GM18951 (cell line): ENCODE results near the gene EXOC3L4.

Experiments
- POLR2A ChIP-seq: IDR thresholded peaks from 4 replicates; pipeline ENCODE4 v1.6.1; 2011; ENCODE audit warnings: mild to moderate bottlenecking; ENCODE audit not compliant: insufficient read length, insufficient read depth; ENCODE audit errors: extremely low read depth
- in situ Hi-C: fragments of 300-500 bp; cut with MboI; formaldehyde crosslinking; loops from one replicate; pipeline ENCODE4 v1.12.0; 2022; ENCODE audit warnings: low sequenced_read_pairs, mixed read lengths, inconsistent platforms; ENCODE audit not compliant: unreplicated experiment

Gene EXOC3L4

DNA sequence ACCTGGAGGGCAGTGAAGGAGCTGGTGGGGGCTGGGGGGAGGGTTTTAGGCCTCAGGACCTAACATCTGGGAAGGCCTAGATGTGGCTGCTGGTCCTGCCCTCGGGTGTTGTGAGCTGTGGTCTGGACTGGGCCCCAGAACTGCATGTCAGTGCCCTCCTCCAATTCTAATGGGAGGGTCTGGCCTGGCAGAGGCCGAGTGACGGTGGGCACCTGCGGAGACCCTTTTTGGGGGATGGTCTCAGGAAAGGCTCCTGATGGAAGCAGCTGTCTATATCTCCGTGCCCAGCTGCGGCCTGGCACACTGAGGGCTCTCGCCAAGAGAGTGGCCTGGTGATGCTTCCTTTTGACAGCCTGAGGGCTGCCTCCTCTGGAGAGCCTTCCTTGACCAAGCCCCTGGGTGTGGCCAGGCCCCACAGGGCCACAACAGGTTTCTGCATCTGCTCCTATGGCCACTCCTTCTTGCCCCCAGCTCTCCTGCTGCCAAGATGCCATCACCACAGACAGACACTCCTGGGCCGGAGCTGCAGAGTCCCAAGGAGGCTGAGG is 5.3 kb downstream of the EXOC3L4 start:
- in situ Hi-C loops, result no loop called here
- TF ChIP-seq POLR2A, result no peak

DNA sequence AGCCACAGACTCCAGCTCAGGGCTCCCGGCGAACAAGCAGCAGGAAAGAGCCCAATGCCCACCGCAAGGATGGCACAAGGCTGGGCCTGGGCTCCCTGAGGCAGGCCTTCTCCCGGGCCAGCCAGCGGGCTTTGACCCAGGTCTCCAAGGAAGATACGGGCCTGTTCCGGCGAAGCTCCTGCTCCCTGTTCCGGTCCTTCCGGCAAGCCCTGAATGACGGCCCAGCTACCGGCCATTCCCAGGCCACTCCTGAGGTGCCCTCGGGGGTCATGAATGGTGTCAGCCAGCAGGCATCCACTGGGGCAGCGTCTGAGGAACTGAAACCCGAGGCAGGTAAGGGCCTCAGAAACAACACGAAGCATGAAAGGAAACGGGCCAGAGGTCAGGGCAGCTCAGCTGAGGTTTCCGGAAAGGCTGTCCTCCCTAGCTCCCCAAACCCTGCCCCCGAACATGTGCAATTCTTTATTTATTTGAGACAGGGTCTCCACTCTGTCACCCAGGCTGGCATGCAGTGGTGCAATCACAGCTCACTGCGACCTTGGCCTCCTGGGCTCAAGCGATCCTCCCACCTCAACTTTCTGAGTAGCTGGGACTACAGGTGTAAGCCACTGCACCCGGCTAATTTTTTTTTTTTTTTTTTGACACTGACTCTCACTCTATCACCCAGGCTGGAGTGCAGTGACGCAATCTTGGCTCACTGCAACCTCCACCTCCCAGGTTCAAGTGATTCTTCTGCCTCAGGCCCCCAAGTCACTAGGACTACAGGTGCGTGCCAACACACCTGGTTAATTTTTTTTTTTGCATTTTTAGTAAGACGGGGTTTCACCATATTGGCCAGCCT is 6.0 kb downstream of the EXOC3L4 start:
- in situ Hi-C loops, result no loop called here
- no peak for TF ChIP-seq POLR2A

DNA sequence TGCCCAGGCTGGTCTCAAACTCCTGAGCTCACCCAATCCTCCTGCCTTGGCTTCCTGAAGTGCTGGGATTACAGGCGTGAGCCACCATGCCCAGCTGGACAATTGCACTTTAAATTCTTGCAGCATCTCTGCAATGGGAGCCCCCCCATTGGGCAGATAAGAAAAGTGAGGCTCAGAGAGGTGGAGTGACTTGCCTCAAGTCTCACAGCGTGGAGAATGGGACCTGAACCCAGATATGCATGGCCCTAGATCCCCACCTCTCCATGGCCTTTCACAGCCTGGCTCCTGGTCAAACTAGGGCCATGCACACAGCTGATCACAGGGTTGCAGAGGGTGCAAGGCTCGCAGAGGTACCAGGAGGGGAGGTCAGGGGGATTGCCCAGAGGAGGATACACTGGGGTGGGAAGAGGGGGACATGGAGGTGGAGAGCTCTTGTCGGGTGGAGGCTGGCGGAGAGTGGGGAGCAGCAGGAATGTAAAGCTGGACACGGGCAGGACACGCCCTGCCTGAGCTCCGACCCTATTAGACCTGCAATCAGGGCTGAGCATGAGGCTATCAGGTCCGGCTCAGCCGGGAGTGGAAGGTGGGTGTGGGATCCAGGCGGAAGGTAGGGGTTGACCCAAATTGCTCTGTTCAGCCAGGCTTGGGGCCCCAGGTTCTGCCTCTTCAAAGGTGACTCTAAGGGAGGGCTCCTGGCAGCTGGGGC is 6.9 kb downstream of the EXOC3L4 start:
- in situ Hi-C loops, result no loop called here
- TF ChIP-seq POLR2A, result no peak

DNA sequence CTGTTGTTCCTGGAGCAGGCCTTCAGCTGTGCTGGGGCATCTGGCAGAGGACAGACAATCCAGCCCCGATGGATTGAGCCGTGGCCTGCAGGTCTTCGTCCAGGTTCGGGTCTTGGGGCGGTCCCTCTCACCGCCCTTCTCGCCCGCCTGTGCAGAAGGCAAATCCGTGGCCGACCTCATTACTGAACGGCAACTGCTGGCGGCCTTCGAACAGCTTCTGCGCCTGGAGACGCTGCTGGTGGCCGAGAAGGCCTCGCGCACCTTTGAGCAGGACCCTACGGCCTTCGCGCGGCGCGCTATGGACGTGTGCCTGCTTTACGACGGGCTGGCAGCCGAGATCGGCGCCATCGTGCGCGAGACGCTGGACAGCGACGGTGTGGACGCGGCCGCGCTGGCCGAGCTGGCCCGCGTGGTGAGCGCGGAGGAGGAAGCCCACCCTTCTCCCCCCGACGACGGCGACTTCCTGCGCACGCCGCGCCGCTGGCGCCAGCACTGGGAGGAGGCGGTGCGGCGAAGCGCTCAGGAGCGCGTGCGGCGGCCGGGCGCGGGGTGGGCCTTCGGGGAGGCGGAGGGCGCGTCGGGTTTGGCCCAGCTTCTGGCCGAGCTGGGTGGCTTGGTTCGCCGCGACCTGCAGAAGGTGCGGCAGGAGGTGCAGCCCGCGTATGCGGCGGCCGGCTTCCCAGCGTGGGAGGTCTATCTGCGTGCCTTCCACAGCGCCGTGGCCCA is 7.6 kb downstream of the EXOC3L4 start:
- in situ Hi-C loops, result no loop called here
- TF ChIP-seq POLR2A, result no peak

DNA sequence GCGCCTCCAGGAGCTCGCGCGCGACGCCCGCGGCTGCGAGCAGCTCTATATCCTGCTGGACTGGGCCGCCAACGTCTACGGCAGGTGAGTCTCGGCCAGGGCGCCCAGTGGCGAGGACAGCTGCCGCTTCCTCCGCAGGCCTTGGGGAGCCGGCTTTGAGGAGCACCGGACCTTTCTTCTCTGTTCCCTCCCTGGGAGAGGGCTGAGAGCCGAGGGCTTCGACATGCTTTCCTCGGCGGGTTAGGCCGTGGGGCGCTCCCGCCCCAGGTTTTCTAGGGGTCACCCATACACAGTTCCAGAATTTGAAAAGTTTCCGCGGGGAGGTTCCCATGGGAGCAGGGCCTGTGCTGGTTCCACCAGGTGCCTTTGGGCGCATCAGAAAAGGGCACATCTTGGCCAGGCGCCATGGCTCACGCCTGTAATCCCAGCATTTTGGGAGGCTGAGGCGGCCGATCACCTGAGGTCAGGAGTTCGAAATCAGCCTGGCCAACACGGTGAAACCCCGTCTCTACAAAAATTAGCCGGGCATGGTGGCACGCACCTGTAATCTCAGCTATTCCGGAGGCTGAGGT is 8.2 kb downstream of the EXOC3L4 start:
- in situ Hi-C loops, result no loop called here
- no peak for TF ChIP-seq POLR2A

DNA sequence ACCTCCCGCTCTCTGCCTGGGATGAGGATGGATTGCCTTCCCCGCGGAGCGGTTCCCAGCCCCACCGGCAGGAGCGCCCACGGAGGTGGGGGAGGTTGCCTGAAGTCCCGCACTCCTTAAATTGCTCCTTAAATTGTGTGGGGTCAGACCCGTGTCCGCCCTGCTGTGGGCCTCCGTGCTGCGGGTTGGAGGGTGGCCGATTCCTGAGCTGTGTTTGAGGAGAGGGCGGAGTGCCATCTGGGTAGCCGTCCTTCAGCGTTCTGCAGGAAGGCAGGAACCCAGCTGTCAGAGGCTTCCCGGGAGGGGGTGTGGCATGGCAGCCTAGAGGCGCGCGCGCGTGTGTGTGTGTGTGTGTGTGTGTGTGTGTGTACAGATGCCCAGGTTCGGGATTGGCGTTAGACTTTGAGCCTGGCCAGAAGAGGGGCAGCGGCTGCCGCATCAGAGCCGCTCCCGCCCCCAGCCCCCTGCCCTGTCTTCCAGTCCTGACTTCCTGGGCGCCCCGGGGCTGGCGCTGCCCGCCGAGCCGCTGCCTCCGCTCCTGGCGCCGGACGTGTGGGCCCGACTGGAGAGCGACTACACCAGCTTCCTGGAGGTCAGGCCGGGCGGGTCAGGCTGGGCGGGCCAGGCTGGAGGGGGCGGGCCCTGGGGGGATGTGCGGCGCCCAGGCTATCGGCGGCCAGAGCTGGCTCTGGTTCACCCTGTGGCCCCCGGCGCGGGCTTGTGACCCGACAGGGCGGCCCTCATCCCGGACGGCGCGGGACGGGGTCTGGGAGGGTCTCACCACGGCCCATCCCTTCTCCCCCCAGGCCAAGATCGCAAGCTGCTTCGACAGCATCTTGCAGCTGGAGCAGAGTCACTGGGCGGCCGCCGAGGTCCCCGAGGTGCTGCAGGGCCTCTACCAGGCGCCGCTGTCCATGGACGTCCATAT is 9.2 kb downstream of the EXOC3L4 start:
- TF ChIP-seq POLR2A, result no peak
- in situ Hi-C loops, result no loop called here

DNA sequence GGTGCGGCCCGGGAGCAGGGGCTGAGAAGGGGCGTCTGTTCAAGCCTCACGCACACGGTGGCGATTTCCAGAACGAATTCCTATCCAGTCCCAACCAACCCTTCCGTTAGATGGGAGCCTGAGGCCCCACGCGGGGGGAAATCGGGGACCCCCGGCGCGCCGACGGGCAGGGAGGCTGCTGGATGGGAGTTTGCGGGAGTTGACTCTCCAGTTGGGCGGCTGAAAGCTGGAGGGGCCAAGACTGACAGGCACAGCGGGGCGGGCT is 9.8 kb downstream of the EXOC3L4 start:
- no peak for TF ChIP-seq POLR2A
- in situ Hi-C loops, result no loop called here

DNA sequence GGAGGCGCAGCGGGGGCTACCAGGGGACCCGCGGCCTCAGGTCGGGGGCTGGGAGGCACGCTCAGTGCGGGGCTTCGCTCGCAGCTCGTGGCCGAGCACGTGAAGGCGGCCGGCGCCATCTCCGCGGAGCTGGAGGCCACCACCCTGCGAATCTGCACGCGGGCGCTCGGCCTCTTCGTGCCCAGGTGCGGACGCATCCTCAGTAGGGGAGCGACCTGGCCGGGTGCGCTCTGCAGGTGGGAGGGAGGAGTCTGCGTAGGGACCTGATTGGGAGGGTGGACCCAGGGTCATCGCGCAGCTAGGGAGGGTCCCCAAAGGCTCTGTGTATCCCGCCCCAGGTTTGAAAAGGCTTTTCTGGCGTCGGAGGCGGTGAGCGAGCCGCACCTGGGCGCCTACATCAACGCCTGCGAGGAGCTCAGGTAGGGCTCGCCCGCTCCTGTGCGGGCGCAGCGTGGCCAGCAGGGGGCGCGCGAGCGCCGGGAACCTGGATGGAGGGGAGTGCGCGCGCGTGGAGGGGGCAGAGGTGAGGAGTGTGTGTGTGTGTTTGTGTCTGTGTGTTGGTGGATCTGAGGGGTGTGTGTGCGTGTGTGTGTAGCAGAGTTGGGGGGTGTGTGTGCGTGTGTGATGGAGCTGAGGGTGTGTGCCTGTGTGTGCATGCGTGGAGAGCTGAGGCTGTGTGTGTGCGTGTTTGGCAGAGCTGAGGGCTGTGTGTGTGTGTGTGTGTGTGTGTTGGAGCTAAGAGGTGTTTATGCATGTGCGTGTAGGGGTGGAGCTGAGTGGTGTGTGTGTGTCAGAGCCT is 10.3 kb downstream of the EXOC3L4 start:
- no peak for TF ChIP-seq POLR2A
- in situ Hi-C loops, result no loop called here

DNA sequence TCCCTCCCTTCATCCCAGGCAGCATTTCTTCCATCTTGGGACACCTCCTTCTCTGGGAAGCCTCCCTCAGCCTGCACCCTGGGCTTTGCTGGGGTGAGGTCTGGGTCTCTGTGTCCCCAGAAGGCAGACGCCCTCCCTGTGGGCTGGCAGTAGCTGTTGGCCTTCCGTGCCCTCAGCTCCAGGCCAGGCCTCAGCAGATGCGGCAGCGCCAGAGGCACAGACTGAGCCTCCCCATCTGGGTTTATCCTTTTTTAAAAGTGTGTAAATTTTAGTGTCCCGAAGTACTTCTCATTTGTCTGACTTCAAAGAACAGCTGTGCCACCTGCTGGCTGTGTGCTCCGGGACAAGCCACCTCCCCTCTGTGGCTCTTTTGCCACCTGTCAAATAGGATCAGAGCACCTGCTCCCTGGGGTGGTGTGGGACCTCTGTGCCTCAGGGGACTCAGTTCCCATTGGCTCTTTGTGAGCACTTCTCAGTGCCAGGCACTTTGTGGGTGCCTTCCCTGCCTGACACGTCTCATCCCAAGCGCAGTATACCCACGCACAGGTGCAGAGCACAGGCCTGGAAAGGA is 11.1 kb downstream of the EXOC3L4 start:
- TF ChIP-seq POLR2A, result no peak
- in situ Hi-C loops, result no loop called here

DNA sequence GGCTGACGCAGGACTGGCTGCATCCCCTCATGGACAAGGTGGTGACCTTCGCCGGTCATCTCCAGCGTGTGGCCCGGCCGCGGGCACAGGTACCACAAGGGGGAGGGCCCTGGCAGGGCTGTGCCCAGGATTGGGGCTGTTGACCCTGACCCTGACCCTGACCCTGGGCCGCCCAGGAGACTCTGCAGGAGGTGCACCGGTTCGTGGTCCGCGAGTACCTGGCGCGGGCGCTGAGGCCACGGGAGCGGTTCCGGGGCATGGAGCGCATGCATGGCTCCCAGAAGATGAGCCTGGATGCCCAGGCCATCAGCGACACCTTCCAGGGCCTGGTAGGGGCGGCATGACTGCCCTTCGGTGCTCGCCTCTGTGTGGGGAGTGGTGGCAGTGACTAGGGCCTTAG is 12.9 kb downstream of the EXOC3L4 start:
- no peak for TF ChIP-seq POLR2A
- in situ Hi-C loops, result no loop called here
